OCI-LY7 (cell line): ENCODE measurements around the gene HEY2. TPM values are rescaled to one million over a fixed set of nuclear protein-coding genes. Genes with fewer than 3 reads are reported as not detected.

Experiments
- BruUV-seq: library from RNA; stranded (reverse); fragments of 400-500 nt; replicated peaks from 2 replicates; lab custom pipeline; 2021; lab: Mats Ljungman, UMichigan
- CTCF ChIA-PET: fragments of 300-600 bp; sonication (Branson Sonifier 250); formaldehyde crosslinking; loops from one replicate; lab custom pipeline; 2022; ENCODE audit warnings: antibody characterized with exemption; ENCODE audit not compliant: unreplicated experiment; lab: Charles Lee
- POLR2A ChIA-PET: fragments of 300-600 bp; sonication (Branson Sonifier 250); formaldehyde crosslinking; loops from one replicate; lab custom pipeline; 2022; ENCODE audit warnings: antibody characterized with exemption; lab: Charles Lee
- DNase-seq: peaks from one replicate; pipeline ENCODE4 v3.0.0-alpha.2; 2015; ENCODE audit warnings: low spot score
- H2AFZ ChIP-seq: fragments of 200-600 bp; sonication (generic), shearing (Covaris generic); 2 replicates; pipeline ENCODE4 v1.6.1; 2014; ENCODE audit warnings: mild to moderate bottlenecking, antibody characterized with exemption, low read length, moderate library complexity
- H3K27ac ChIP-seq: fragments of 200-600 bp; sonication (generic); 2 replicates; pipeline ENCODE4 v1.5.1; 2014; ENCODE audit warnings: mixed run types, low read depth, mild to moderate bottlenecking, moderate library complexity, low read length, inconsistent platforms; ENCODE audit not compliant: poor library complexity, severe bottlenecking
- H3K36me3 ChIP-seq: fragments of 200-600 bp; sonication (generic); 2 replicates; pipeline ENCODE4 v1.6.1; 2014; ENCODE audit warnings: mild to moderate bottlenecking, antibody characterized with exemption, low read length, moderate library complexity, mixed read lengths; ENCODE audit not compliant: insufficient read depth
- H3K4me1 ChIP-seq: fragments of 200-600 bp; sonication (generic); 2 replicates; pipeline ENCODE4 v1.5.1; 2014; ENCODE audit warnings: mild to moderate bottlenecking, low read length; ENCODE audit not compliant: insufficient read depth, poor library complexity, severe bottlenecking
- H3K4me2 ChIP-seq: fragments of 200-600 bp; sonication (generic); 2 replicates; pipeline ENCODE4 v1.6.1; 2014; ENCODE audit warnings: mild to moderate bottlenecking, low read length
- H3K4me3 ChIP-seq: fragments of 200-600 bp; sonication (generic); 2 replicates; pipeline ENCODE4 v1.5.1; 2014; ENCODE audit warnings: mild to moderate bottlenecking, low read depth, low read length; ENCODE audit not compliant: poor library complexity, severe bottlenecking
- H3K79me2 ChIP-seq: fragments of 200-600 bp; sonication (generic); 2 replicates; pipeline ENCODE4 v1.6.1; 2016; ENCODE audit warnings: low read depth, mild to moderate bottlenecking, low read length, moderate library complexity, mixed read lengths; ENCODE audit not compliant: insufficient read depth
- H3K9me2 ChIP-seq: fragments of 200-600 bp; sonication (generic); 2 replicates; pipeline ENCODE4 v1.6.1; 2016; ENCODE audit warnings: mild to moderate bottlenecking, low read length, mixed read lengths; ENCODE audit not compliant: insufficient read depth
- H3K9me3 ChIP-seq: fragments of 200-600 bp; sonication (generic); 2 replicates; pipeline ENCODE4 v1.6.1; 2014; ENCODE audit warnings: mild to moderate bottlenecking, mixed run types, low read length, mixed read lengths
- H4K20me1 ChIP-seq: fragments of 200-600 bp; sonication (generic); 2 replicates; pipeline ENCODE4 v1.6.1; 2014; ENCODE audit warnings: mild to moderate bottlenecking, antibody characterized with exemption, low read length, moderate library complexity, mixed read lengths; ENCODE audit not compliant: insufficient read depth
- EZH2phosphoT487 ChIP-seq: fragments of 200-600 bp; sonication (generic); IDR thresholded peaks from 2 replicates; pipeline ENCODE4 v1.6.1; 2018; ENCODE audit warnings: low read depth, borderline replicate concordance, mild to moderate bottlenecking, mixed run types, antibody characterized with exemption, low read length, moderate library complexity, mixed read lengths
- intact Hi-C: fragments of 100-400 bp; cut with micrococcal nuclease; formaldehyde crosslinking; loops from one replicate; pipeline ENCODE4 v1.10.0; 2022; ENCODE audit not compliant: unreplicated experiment
- total RNA-seq, 2 experiments: library from RNA; depleted of rRNA in 1 of 2; stranded (reverse); fragments of >200 nt in 1 of 2; shearing (Covaris generic) in 1 of 2; gene quantifications; 2 replicates each; pipeline ENCODE4 v1.2.3, GENCODE V29; 2014 to 2022
- TF ChIP-seq, protein P1 (sequence below): fragments of 200-600 bp; sonication (generic); conservative IDR thresholded peaks from 2 replicates; pipeline ENCODE4 v1.5.1; 2014; ENCODE audit warnings: mild to moderate bottlenecking, antibody characterized with exemption, low read length, moderate library complexity, mixed read lengths

HEY2 gene
- total RNA-seq, 2 experiments from 2014 or later = 0.32 to 1.3 TPM

DNA sequence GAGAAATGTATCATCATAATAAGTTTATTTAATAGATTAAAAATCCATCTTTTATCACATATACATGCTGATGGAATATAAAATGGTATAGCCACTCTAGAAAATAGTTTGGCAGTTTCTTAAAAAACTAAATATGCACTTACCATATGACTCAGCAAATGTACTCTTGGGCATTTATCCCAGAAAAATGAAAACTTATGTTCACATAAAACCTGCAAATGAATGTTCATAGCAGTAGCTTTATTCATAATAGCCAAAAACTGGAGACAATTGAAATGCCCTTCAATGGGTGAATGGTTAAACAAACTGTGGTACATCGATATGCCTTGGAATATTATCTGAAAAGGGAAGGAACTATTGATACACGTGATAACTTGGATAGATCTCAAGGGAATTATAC is 34.9 kb downstream of the HEY2 start:
- peaks cover 26% of the 10 kb centered on the region for H3K36me3 ChIP-seq
- H3K4me3 ChIP-seq = no peak overlapping the region
- intact Hi-C loops = no loop called here
- POLR2A ChIA-PET = interaction anchor here (0.6 to 8.5 kb wide), 5 partner anchors 173 to 934 kb away, joined by 3 to 69 read pairs (median 3); partner anchors contain the start of genes HINT3 and TRMT11
- no peak overlapping the region for H3K27ac ChIP-seq
- DNase-seq = no peak
- H3K79me2 ChIP-seq = peaks cover 30% of the 10 kb centered on the region
- no peak overlapping the region for H2AFZ ChIP-seq
- no peaks in the 10 kb centered on the region for H3K9me2 ChIP-seq
- no peak overlapping the region for H3K4me2 ChIP-seq
- peaks cover 36% of the 10 kb centered on the region for H3K4me1 ChIP-seq
- no TSS peak for BruUV-seq
- TF ChIP-seq, protein P1, sequence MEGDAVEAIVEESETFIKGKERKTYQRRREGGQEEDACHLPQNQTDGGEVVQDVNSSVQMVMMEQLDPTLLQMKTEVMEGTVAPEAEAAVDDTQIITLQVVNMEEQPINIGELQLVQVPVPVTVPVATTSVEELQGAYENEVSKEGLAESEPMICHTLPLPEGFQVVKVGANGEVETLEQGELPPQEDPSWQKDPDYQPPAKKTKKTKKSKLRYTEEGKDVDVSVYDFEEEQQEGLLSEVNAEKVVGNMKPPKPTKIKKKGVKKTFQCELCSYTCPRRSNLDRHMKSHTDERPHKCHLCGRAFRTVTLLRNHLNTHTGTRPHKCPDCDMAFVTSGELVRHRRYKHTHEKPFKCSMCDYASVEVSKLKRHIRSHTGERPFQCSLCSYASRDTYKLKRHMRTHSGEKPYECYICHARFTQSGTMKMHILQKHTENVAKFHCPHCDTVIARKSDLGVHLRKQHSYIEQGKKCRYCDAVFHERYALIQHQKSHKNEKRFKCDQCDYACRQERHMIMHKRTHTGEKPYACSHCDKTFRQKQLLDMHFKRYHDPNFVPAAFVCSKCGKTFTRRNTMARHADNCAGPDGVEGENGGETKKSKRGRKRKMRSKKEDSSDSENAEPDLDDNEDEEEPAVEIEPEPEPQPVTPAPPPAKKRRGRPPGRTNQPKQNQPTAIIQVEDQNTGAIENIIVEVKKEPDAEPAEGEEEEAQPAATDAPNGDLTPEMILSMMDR = no peak
- no peak for TF ChIP-seq EZH2phosphoT487
- CTCF ChIA-PET = no interaction called here
- no peaks in the 10 kb centered on the region for H3K9me3 ChIP-seq
- no peaks in the 10 kb centered on the region for H4K20me1 ChIP-seq

DNA sequence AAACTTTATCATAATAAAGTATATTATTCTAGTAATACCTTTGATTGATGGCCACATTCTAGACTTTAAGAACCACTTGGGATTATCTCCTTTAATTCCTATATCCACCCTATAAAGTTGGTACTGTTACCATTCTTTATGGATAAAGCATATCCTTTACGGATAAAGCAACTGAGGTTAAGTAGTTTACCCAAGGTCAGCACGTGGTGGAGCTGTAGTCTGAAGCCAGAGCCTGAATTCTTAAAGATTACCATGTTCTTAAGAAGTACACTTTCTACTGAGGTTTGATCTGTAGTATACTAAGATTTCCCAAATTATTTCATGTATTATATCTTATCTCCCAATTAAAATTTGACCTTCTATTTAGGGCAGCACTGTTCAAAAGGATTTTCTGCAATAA is 38.4 kb downstream of the HEY2 start:
- Histone ChIP-seq H3K9me2 (no peaks in the 10 kb centered on the region), H3K36me3 (peaks cover 26% of the 10 kb centered on the region), H3K4me1 (peaks cover 46% of the 10 kb centered on the region), H3K79me2 (peaks cover 35% of the 10 kb centered on the region), H4K20me1 (no peaks in the 10 kb centered on the region; the same call in 1 of the 2 replicates), H3K4me3 (no peak overlapping the region), H3K27ac (no peak overlapping the region), H3K9me3 (no peaks in the 10 kb centered on the region), H2AFZ (no peak overlapping the region), H3K4me2 (no peak overlapping the region)
- POLR2A ChIA-PET = interaction anchor here (1.7 to 8.5 kb wide), 3 partner anchors 6 to 182 kb away, joined by 5 to 106 read pairs (median 18); no protein-coding TSS in a partner anchor
- DNase-seq = peak; percentile 43
- TF ChIP-seq, protein P1 = peak; percentile 75
- no peak for TF ChIP-seq EZH2phosphoT487
- CTCF ChIA-PET = no interaction called here
- intact Hi-C loops = loop anchor here (2.0 kb wide), 1 partner anchor 553 kb away; the partner anchor contains the start of gene CENPW
- BruUV-seq = no TSS peak

DNA sequence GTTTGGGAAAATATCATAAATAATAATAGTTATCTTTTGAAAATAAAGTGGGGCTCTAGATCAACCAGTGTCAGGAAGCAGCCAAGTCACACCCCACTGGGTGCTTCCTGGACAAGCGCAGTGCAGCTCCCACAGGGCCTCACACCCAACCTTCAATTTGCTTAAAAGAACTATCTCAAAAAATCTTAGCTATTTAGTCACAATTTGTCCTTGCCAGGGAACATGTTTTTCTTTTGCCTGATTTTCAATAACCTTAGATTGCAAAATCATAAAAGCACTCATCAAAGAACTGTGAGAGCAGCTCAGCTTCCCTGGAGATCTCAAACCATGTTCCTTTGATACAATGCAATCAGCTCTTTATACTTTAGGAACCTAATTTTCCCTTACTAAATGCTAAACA is 39.7 kb downstream of the HEY2 start:
- H3K4me2 ChIP-seq = peak overlapping the region; percentile 96
- intact Hi-C loops = loop anchor here (2.0 kb wide), 1 partner anchor 552 kb away; the partner anchor contains the start of gene CENPW
- TF ChIP-seq EZH2phosphoT487 = no peak
- TF ChIP-seq, protein P1 = no peak
- peak overlapping the region; percentile 96 for H3K4me3 ChIP-seq
- H3K9me3 ChIP-seq = no peaks in the 10 kb centered on the region
- DNase-seq = peak; percentile 37
- ChIA-PET CTCF (interaction anchor here (1.7 to 4.0 kb wide), 3 partner anchors 8 to 185 kb away, joined by 5 to 29 read pairs (median 12); partner anchors contain the start of gene HINT3), POLR2A (interaction anchor here (0.6 to 8.5 kb wide), 15 partner anchors 8 to 414 kb away, joined by 3 to 106 read pairs (median 5); partner anchors contain the start of genes HINT3 and TRMT11)
- H3K36me3 ChIP-seq = peaks cover 26% of the 10 kb centered on the region
- H2AFZ ChIP-seq = peak overlapping the region; percentile 85; the same call in 1 of the 2 replicates
- no peaks in the 10 kb centered on the region; the same call in 1 of the 2 replicates for H4K20me1 ChIP-seq
- peak overlapping the region; percentile 84 for H3K27ac ChIP-seq
- peaks cover 47% of the 10 kb centered on the region for H3K4me1 ChIP-seq
- peaks cover 35% of the 10 kb centered on the region for H3K79me2 ChIP-seq
- no TSS peak for BruUV-seq
- H3K9me2 ChIP-seq = no peaks in the 10 kb centered on the region
